ENCODE data around the gene PKP4.

DNA sequence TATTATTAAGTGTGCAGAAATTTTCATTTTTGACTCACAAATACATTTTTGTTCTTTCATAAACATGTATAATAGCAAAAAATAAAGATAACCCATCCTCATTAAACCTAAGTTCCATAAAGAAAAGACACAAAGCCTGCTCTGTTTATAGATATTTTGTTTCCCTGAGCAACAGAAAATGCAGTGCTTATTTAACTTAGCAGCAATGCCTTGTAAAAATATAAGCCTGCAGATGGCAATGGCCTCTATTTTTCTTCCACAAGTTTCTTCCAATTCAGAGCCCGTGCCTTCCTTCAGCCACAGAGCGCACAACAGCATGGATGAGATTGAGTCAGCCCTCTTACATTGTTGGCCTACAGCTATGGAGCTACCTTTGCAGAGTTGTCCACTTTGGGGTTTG, 43.6 kb downstream of the PKP4 start:
- TF ChIP-seq SREBF2 (CRISPR knock-in tag; IDR thresholded peaks at IDR 0.05) (no peak), SRF (CRISPR knock-in tag; IDR thresholded peaks at IDR 0.05) (no peak), MAFK (IDR thresholded peaks at IDR 0.05; ENCODE audit: low read length) (no peak), TCF7 (IDR thresholded peaks at IDR 0.05; ENCODE audit: borderline replicate concordance) (no peak), HLTF (IDR thresholded peaks at IDR 0.05) (no peak), ZNF274 (IDR thresholded peaks at IDR 0.05; ENCODE audit: borderline replicate concordance, low read depth, low read length) (no peak), TARDBP (IDR thresholded peaks at IDR 0.05) (no peak), KDM1A (IDR thresholded peaks at IDR 0.05) (no peak), HDAC6 (IDR thresholded peaks at IDR 0.05; ENCODE audit: low read depth, low read length) (no peak)
- TF ChIP-seq, protein P1, sequence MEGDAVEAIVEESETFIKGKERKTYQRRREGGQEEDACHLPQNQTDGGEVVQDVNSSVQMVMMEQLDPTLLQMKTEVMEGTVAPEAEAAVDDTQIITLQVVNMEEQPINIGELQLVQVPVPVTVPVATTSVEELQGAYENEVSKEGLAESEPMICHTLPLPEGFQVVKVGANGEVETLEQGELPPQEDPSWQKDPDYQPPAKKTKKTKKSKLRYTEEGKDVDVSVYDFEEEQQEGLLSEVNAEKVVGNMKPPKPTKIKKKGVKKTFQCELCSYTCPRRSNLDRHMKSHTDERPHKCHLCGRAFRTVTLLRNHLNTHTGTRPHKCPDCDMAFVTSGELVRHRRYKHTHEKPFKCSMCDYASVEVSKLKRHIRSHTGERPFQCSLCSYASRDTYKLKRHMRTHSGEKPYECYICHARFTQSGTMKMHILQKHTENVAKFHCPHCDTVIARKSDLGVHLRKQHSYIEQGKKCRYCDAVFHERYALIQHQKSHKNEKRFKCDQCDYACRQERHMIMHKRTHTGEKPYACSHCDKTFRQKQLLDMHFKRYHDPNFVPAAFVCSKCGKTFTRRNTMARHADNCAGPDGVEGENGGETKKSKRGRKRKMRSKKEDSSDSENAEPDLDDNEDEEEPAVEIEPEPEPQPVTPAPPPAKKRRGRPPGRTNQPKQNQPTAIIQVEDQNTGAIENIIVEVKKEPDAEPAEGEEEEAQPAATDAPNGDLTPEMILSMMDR (IDR thresholded peaks at IDR 0.05 in 2 of 3, conservative IDR thresholded peaks at IDR 0.05 in 1 of 3; ENCODE audit: insufficient read depth in 2 of 3, low read depth in 1 of 3, low read length in 3 of 3): no peak
- TF ChIP-seq, protein P2, sequence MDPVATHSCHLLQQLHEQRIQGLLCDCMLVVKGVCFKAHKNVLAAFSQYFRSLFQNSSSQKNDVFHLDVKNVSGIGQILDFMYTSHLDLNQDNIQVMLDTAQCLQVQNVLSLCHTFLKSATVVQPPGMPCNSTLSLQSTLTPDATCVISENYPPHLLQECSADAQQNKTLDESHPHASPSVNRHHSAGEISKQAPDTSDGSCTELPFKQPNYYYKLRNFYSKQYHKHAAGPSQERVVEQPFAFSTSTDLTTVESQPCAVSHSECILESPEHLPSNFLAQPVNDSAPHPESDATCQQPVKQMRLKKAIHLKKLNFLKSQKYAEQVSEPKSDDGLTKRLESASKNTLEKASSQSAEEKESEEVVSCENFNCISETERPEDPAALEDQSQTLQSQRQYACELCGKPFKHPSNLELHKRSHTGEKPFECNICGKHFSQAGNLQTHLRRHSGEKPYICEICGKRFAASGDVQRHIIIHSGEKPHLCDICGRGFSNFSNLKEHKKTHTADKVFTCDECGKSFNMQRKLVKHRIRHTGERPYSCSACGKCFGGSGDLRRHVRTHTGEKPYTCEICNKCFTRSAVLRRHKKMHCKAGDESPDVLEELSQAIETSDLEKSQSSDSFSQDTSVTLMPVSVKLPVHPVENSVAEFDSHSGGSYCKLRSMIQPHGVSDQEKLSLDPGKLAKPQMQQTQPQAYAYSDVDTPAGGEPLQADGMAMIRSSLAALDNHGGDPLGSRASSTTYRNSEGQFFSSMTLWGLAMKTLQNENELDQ (CRISPR knock-in tag; IDR thresholded peaks at IDR 0.05; ENCODE audit: borderline replicate concordance): no peak
- TF ChIP-seq, protein P3, sequence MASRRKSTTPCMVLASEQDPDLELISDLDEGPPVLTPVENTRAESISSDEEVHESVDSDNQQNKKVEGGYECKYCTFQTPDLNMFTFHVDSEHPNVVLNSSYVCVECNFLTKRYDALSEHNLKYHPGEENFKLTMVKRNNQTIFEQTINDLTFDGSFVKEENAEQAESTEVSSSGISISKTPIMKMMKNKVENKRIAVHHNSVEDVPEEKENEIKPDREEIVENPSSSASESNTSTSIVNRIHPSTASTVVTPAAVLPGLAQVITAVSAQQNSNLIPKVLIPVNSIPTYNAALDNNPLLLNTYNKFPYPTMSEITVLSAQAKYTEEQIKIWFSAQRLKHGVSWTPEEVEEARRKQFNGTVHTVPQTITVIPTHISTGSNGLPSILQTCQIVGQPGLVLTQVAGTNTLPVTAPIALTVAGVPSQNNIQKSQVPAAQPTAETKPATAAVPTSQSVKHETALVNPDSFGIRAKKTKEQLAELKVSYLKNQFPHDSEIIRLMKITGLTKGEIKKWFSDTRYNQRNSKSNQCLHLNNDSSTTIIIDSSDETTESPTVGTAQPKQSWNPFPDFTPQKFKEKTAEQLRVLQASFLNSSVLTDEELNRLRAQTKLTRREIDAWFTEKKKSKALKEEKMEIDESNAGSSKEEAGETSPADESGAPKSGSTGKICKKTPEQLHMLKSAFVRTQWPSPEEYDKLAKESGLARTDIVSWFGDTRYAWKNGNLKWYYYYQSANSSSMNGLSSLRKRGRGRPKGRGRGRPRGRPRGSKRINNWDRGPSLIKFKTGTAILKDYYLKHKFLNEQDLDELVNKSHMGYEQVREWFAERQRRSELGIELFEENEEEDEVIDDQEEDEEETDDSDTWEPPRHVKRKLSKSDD (conservative IDR thresholded peaks at IDR 0.05; ENCODE audit: low read length): no peak
